ENCODE measurements around the gene ASCC2.

DNA sequence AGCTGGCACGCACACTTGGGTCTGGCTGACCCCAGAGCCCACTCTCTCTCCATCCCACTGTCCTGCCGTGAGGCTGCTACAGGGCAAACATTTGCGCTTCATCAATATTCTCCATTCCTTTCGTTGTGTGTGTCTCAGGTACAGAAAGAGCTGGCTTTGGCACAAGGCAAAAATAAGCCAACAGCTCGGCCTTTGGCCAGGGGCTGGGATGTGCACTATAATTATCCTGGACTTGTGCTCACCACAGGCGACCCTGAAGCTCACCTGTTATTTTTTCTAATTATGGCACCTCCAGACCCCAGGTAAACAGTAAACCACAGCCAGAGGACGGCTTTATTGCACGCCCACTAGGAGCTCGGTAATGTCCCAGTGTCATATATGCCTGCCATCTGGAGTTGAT, 82.2 kb downstream of the ASCC2 start:
- TF ChIP-seq POLR2A (IDR thresholded peaks at IDR 0.05; ENCODE audit: low read depth, low read length) (no peak), RFX5 (IDR thresholded peaks at IDR 0.05; ENCODE audit: low read depth, low read length) (no peak), FOS (IDR thresholded peaks at IDR 0.05; ENCODE audit: low read depth, low read length) (no peak), RAD21 (IDR thresholded peaks at IDR 0.05; ENCODE audit: low read length) (no peak), SMC3 (IDR thresholded peaks at IDR 0.05; ENCODE audit: low read depth, low read length) (no peak)
- TF ChIP-seq, protein P1, sequence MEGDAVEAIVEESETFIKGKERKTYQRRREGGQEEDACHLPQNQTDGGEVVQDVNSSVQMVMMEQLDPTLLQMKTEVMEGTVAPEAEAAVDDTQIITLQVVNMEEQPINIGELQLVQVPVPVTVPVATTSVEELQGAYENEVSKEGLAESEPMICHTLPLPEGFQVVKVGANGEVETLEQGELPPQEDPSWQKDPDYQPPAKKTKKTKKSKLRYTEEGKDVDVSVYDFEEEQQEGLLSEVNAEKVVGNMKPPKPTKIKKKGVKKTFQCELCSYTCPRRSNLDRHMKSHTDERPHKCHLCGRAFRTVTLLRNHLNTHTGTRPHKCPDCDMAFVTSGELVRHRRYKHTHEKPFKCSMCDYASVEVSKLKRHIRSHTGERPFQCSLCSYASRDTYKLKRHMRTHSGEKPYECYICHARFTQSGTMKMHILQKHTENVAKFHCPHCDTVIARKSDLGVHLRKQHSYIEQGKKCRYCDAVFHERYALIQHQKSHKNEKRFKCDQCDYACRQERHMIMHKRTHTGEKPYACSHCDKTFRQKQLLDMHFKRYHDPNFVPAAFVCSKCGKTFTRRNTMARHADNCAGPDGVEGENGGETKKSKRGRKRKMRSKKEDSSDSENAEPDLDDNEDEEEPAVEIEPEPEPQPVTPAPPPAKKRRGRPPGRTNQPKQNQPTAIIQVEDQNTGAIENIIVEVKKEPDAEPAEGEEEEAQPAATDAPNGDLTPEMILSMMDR (conservative IDR thresholded peaks at IDR 0.05; ENCODE audit: low read depth, low read length) = no peak
- TF ChIP-seq, protein P2, sequence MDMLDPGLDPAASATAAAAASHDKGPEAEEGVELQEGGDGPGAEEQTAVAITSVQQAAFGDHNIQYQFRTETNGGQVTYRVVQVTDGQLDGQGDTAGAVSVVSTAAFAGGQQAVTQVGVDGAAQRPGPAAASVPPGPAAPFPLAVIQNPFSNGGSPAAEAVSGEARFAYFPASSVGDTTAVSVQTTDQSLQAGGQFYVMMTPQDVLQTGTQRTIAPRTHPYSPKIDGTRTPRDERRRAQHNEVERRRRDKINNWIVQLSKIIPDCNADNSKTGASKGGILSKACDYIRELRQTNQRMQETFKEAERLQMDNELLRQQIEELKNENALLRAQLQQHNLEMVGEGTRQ (IDR thresholded peaks at IDR 0.05; ENCODE audit: low read depth, low read length) = no peak

Measured in IMR-90 (cell line).